Stimulated activated CD4-positive, alpha-beta T cell treated with anti-CD3 and anti-CD28 coated beads, Interleukin-4, amount 100 ng/mL, for 48 hours (primary cell): ENCODE measurements around the gene GMEB1.
"Not testable (repeated sequence)": the region's sequence is repeated elsewhere in the genome, so short reads cannot be mapped to it uniquely, and the experiment has no call there.

Source experiments
- DNase-seq, 2 donors: peaks; one replicate each; pipeline ENCODE4 v3.0.0-alpha.2; 2020; ENCODE audit warnings: low read depth in 2 of 2

Gene GMEB1, protein sequence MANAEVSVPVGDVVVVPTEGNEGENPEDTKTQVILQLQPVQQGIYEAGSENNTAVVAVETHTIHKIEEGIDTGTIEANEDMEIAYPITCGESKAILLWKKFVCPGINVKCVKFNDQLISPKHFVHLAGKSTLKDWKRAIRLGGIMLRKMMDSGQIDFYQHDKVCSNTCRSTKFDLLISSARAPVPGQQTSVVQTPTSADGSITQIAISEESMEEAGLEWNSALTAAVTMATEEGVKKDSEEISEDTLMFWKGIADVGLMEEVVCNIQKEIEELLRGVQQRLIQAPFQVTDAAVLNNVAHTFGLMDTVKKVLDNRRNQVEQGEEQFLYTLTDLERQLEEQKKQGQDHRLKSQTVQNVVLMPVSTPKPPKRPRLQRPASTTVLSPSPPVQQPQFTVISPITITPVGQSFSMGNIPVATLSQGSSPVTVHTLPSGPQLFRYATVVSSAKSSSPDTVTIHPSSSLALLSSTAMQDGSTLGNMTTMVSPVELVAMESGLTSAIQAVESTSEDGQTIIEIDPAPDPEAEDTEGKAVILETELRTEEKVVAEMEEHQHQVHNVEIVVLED

GRCh38 chr1:28668191-28668955 lies at the start of gene GMEB1:
Gene GMEB1, plus strand, starts transcription at chr1:28668784. Its CDS starts 14,829 bp downstream, at chr1:28683613.
- peak; percentile 76 to 82 for DNase-seq

DNA sequence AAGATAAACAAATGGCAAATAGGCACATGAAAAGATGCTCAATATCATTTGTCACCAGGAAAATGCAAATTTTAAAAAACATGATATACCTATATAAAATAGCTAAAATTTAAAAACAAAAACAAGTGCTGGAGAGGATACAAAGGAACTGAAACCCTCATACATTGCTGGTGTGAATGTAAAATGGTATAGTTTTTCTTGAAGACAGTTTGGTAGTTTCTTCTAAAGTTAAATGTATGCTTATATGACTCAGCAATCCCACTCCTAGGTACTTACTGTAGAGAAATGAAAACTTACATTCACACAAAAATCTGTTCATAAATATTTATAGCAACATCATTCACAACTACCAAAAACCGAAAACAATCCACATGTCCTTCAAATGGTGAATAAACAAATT lies 36.9 kb upstream of the GMEB1 start:
- DNase-seq = no peak

- DNase-seq = no peak
These were observed 36.0 kb upstream of the GMEB1 start for GRCh38 chr1:28632560-28632959.

DNA sequence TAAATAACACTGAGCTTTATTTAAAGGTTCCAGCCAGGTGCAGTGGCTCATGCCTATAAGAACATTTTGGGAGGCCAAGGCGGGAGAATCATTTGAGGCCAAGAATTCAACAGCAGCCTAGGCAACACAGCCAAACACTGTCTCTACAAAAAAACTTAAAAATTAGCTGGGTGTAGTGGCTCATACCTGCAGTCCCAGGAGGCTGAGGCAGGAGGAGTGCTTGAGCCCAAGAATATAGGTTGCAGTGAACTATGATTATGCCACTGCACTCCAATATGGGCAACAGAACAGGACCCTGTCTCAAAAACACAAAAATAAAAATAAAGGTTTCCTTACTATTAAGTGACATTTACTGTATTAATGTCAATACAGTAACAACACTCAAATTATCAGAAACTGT lies 27.8 kb upstream of the GMEB1 start:
- no peak for DNase-seq

DNA sequence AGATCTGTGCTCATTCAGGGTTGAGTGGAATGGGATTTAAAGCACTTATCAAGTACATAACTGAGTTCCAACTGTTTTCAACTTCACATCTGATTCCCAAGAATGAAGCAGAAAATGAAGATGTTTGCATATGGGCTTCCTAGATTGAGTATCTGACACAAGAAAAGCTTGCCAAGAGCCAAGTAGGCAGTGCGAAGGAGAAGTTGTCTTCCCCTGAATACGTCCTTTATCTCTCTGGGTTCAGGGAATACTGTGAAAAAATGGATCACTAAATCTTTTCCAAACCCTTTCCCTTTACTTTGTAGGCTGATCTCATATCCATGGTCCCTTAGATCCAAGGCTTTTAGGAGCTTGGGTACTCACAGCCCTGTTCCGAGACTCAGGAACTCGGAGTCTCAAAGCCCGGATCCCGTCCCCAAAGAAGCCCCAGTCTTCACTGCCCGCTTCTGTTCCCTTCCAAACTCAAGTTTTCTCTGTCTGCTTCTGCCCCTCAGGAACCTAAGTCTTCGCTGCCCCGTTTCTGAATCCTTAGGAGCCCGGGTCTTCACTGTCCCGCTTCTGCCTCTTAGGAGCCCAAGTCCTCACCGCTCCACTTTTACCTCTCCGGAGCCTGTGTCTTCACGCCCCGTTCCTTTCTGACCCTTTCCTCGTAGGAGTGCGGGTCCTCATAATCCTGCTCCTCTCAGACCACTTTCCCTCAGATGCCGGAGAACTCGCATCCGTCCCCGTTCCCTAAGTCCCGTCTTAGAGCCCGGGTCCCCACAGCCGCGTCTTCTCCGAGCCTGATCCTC lies 26.3 kb upstream of the GMEB1 start:
- peak in 1 of 2 donors; percentile 16 for DNase-seq

DNA sequence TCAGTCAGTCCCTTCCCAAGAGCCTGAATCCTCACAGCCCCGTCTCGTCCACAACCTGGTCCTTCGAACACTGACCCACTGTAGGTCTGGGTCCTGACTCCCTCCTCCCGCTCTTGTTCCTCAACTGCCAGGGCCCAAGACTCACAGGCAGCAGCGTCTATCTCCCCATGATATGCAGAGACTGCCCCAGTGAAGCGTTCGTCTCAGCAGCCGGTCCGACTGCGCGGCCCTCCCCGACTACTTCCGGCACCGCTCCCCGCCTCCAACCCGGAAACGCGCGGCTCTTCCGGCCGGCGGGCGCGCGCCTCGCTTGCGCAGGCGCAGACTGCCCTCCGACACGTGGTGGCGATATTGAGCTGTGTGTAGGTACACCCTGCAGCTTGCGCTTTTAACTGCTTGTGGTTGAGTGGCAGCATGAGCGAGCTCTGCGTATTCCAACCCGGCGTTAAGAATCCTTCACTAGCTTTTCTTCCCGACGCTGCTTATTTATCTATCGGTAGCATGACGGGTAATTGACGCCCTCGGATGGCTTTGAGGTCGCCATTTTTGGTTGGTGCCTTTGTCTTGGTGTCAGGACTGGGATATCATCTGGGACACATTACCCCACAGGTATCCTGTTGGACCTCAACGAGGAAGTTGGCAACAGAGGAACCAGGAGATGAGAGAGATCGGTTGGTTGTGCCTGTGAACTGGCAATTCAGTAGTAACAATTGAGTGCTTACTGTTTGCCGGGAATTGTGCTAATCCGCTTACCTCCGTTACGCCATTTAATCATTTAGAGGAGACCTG lies 25.5 kb upstream of the GMEB1 start, which contains the start of gene TAF12:
Gene TAF12, minus strand, starts transcription at position 221 of the 789 bp plus-strand sequence. CDS start 20,986 bp downstream, outside the sequence.
- DNase-seq = peak; percentile 82 to 85

DNA sequence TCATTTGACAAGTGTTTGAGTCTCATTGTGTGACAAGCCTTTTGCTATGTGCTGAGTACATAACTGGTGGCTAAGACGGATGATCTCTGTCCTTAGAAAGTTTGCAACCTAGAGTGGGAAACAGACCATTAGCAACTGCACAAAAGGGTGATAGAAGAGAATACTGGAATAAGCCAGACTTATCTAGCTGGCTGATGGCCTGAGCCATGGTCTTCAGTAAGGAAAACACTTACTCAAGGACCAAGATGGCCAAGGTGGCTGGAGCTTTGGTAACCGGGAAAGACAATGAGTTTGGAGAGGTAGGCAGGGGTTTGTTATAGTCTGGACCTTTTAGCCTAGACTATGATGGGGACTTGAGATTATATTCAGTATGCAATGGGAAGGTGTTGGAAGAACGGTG lies 24.1 kb upstream of the GMEB1 start:
- no peak for DNase-seq

DNA sequence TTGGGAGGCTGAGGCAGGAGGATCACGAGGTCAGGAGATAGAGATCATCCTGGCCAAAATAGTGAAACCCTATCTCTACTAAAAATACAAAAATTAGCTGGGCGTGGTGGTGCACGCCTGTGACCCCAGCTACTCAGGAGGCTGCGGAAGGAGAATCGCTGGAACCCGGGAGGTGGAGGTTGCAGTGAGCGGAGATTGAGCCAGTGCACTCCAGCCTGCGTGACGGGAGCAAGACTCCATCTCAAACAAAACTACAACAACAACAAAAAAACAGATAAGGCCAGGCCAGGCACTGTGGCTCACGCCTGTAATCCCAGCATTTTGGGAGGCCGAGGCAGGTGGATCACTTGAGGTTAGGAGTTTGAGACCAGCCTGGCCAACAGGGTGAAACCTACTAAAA lies 23.2 kb upstream of the GMEB1 start:
- DNase-seq = not testable (repeated sequence)

DNA sequence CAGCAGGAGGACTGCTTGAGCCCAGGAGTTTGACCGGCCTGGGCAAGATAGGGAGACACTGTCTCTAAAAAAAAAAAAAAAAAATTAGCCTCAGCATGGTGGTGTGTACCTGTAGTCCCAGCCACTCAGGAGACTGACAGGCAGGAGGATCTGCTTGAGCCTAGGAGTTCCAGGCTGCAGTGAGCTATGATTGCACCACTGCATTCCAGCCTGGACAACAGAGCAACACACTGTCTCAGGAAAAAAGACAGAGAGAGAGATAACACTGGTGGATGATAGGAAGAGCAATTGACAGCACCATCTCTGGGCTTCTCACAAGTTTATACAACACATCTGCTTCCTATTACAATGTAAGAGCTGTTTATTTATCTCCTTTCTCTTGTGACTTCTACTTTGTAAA lies 22.5 kb upstream of the GMEB1 start:
- DNase-seq = no peak

- peak; percentile 69 to 86 for DNase-seq
These were observed 20.5 kb upstream of the GMEB1 start for GRCh38 chr1:28648008-28648473.

GRCh38 chr1:28648474-28649198 lies 19.9 kb upstream of the GMEB1 start, which contains the start of gene RNU11:
Gene RNU11, plus strand, starts transcription at chr1:28648600.
- DNase-seq = peak; percentile 74 to 82

DNA sequence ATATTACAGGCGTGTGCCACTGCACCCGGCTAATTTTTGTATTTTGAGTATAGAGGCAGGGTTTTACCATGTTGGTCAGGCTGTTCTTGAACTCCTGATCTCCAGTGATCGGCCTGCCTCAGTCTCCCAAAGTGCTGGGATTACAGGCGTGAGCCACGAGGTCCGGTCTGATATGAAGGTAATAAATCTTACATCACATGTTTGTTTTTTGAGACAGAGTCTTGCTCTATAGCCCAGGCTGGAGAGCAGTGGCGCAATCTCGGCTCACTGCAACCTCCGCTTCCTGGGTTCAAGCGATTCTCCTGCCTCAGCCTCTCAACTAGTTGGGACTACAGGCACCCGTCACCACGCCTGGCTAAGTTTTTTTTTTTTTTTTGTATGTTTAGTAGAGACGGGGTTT lies 15.5 kb upstream of the GMEB1 start:
- not testable (repeated sequence) for DNase-seq

GRCh38 chr1:28653870-28654269 lies 14.7 kb upstream of the GMEB1 start:
- DNase-seq = not testable (repeated sequence)

DNA sequence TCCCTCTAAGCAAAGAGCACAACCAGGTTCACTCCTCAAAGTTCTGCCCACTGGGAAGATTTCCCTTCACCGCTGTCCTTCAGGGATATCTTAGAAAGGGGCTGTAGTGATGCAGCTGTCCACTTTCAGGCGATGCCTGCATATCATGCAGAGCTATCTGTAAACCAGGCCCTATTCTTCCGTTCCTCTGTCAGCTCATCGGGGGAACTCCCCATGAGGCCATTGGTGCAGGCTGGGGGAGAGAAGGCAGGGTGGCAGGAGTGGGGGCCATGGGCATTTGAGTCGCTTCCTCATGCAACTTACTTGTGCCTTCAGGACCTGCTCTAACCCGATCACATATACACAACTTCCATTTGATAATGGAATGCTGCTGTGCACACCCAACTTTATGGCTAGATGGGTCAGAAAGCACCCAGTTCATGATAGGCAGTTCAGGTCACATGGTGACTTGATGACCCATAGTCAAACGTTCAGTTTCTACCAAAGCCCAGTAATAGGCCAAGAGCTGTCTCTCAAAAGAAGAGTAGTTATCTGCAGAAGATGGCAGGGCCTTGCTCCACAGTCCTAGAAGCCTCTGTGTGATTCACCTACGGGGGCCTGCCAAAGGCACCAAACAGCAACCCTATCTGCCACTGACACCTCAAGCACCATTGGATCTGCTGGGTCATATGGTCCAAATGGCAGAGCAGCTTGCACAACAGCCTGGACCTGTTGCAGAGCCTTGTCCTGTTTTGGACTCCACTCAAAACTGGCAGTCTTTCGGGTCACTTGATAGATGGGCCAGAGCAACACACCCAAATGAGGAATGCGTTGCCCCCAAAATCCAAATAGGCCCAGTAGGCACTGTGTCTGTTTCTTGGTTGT lies 12.9 kb upstream of the GMEB1 start:
- not testable (repeated sequence) for DNase-seq

DNA sequence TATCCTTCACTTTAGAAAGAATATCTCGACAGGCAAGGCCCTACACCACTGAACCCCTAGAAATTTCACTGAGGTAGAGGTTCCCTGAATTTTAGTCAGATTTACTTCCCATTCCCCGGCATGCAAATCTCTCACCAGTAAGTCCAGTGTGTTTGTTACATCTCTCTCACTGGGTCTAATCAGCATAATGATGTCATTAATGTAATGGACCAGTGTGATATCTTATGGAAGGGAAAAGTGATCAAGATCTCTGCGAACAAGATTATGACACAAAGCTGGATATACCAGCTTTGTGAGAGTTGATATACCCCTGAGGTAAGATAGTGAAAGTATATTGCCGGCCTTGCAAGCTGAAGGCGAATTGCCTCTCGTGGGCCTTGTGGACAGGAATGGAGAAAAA lies 12.2 kb upstream of the GMEB1 start:
- no peak for DNase-seq

DNA sequence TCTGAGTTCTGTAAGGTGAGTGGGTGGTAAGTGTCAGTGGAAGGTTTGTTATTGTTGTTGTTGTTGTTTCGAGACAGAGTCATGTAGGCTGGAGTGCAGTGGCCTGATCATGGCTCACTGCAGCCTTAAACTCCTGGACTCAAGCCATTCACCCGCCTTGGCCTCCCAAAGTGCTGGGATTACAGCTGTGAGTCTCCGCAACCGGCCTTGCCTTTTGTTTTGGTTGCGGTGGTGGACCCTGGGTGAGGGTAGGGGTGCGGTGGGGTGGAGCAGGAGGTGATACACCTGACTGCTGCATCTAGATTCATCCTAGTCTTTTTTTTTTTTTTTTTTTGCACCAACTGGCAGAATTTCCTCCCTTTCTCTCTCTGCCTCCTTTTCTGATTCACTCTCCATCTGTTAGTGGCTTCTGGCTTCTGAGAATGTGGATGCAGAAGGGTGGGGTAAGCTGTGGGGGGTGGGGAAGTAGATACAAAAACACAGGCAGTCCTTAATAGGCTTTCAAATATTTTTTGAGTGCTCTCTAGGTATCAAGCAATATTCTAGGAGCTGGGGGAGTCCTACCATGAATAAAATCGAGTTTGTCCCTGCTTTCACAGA lies 4.6 kb upstream of the GMEB1 start:
- no peak for DNase-seq

- no peak for DNase-seq
These were observed 1.8 kb upstream of the GMEB1 start for GRCh38 chr1:28666806-28667205.

- peak; percentile 58 to 63 for DNase-seq
These were observed 556 bp downstream of the GMEB1 start for GRCh38 chr1:28668956-28669723.
